ENCODE measurements around the gene TENT4A. TPM values are rescaled to one million over a fixed set of nuclear protein-coding genes. Genes with fewer than 3 reads are reported as not detected.
"Not testable (repeated sequence)": the region's sequence is repeated elsewhere in the genome, so short reads cannot be mapped to it uniquely, and the experiment has no call there.

TENT4A gene
- total RNA-seq, 1 donor from 2014 or later = 39.4 TPM

- intact Hi-C loops (cut with micrococcal nuclease) = loop anchor here (10.0 kb wide), 1 partner anchor 1092 kb away; the partner anchor contains the start of gene CFAP90
- Mint-ChIP-seq H3K27ac (no peak overlapping the region), H3K36me3 (ENCODE audit: low read depth) (peaks cover 4% of the 10 kb centered on the region)
Observed at GRCh38 chr5:6763191-6763590, 50.0 kb downstream of the TENT4A start.

GRCh38 chr5:6765612-6766525 lies 52.6 kb downstream of the TENT4A start:
- Mint-ChIP-seq H3K4me1 (ENCODE audit: low read depth) (peaks cover 5% of the 10 kb centered on the region), H3K4me3 (ENCODE audit: low read depth) (no peak overlapping the region), H3K36me3 (ENCODE audit: low read depth) (no peaks in the 10 kb centered on the region), H3K27ac (peak overlapping the region; percentile 17), H3K9me3 (no peaks in the 10 kb centered on the region), H3K27me3 (ENCODE audit: low read depth) (no peaks in the 10 kb centered on the region)
- intact Hi-C loops (cut with micrococcal nuclease) = loop anchor here (5.0 to 10.0 kb wide), 2 partner anchors 981 to 1089 kb away; partner anchors contain the start of gene CFAP90
- peak; percentile 69 for DNase-seq (ENCODE audit: low spot score)

More at GRCh38 chr5:6763191-6763590, 50.0 kb downstream of the TENT4A start:
- Mint-ChIP-seq H3K27me3 (ENCODE audit: low read depth) (no peaks in the 10 kb centered on the region), H3K4me3 (ENCODE audit: low read depth) (no peak overlapping the region), H3K4me1 (ENCODE audit: low read depth) (peaks cover 5% of the 10 kb centered on the region), H3K9me3 (no peaks in the 10 kb centered on the region)
- no peak for DNase-seq (ENCODE audit: low spot score)

DNA sequence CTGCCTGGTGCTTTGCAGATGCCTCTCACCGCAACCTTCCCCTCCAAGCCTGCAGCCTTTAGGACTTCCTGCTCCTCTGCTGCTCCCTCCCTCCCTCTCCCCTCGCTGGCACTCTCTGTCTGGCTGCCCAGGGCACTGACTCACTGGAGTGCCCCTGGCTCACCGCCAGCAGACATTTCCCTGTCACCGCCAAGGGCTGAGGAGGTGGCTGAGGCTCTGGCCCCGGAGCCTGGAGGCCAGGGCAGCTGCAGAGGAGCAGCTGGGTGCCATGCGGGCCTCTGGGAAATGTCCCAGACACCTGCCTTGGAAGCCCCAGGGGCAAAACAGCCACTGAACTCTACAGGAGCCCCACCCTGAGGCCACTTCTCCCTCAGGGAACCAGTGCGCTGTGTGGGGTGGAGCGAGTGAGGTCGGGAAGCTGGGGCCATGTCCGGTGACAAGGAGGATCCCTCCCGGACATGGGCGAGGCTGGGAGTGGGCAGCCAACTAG lies 53.4 kb downstream of the TENT4A start:
- Mint-ChIP-seq H3K27ac (no peak overlapping the region), H3K36me3 (ENCODE audit: low read depth) (no peaks in the 10 kb centered on the region), H3K4me1 (ENCODE audit: low read depth) (peaks cover 5% of the 10 kb centered on the region), H3K4me3 (ENCODE audit: low read depth) (no peak overlapping the region), H3K9me3 (no peaks in the 10 kb centered on the region), H3K27me3 (ENCODE audit: low read depth) (no peaks in the 10 kb centered on the region)
- intact Hi-C loops (cut with micrococcal nuclease) = loop anchor here (5.0 to 10.0 kb wide), 2 partner anchors 981 to 1088 kb away; partner anchors contain the start of gene CFAP90
- DNase-seq (ENCODE audit: low spot score) = peak; percentile 13

DNA sequence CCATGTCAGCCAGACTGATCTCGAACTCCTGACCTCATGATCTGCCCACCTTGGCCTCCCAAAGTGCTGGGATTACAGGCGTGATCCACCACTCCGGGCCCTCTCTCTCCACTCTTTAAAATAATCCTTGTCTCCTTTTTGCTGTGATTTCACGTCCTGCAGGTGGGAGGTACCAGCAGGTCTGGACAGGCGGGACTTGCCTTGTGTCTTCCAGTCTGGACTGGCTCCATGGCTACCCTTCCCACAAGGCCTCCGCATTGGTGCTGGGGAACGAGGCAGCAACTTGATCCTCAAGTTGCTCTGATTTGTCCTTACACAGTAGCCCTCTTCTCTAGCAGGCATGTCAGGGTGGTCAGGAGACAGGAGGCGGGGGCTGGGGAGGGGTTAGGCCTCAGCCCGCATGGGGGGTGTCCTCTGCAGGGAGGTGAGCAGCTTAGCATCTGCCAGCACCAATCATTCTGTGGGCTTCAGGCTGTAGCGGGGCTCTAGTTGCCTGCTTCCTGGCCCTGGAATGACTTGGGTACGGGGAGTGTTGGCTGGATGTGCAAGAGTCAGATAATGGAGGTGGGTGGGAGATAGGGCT lies 54.3 kb downstream of the TENT4A start:
- no peaks in the 10 kb centered on the region for H3K9me3 Mint-ChIP-seq
- H3K27ac Mint-ChIP-seq = no peak overlapping the region
- H3K36me3 Mint-ChIP-seq (ENCODE audit: low read depth) = no peaks in the 10 kb centered on the region
- no peak for DNase-seq (ENCODE audit: low spot score)
- intact Hi-C loops (cut with micrococcal nuclease) = loop anchor here (5.0 to 10.0 kb wide), 2 partner anchors 980 to 1087 kb away; partner anchors contain the start of gene CFAP90
- peaks cover 5% of the 10 kb centered on the region for H3K4me1 Mint-ChIP-seq (ENCODE audit: low read depth)
- H3K4me3 Mint-ChIP-seq (ENCODE audit: low read depth) = no peak overlapping the region
- no peaks in the 10 kb centered on the region for H3K27me3 Mint-ChIP-seq (ENCODE audit: low read depth)

GRCh38 chr5:6768590-6769230 lies 55.5 kb downstream of the TENT4A start:
- Mint-ChIP-seq H3K4me1 (ENCODE audit: low read depth) (peaks cover 5% of the 10 kb centered on the region), H3K27ac (no peak overlapping the region), H3K36me3 (ENCODE audit: low read depth) (no peaks in the 10 kb centered on the region), H3K4me3 (ENCODE audit: low read depth) (no peak overlapping the region), H3K9me3 (no peaks in the 10 kb centered on the region), H3K27me3 (ENCODE audit: low read depth) (no peaks in the 10 kb centered on the region)
- intact Hi-C loops (cut with micrococcal nuclease) = loop anchor here (5.0 to 10.0 kb wide), 2 partner anchors 979 to 1086 kb away; partner anchors contain the start of gene CFAP90
- no peak for DNase-seq (ENCODE audit: low spot score)

GRCh38 chr5:6770826-6771607 lies 57.8 kb downstream of the TENT4A start:
- H3K4me1 Mint-ChIP-seq (ENCODE audit: low read depth) = peaks cover 5% of the 10 kb centered on the region
- peaks cover 10% of the 10 kb centered on the region for H3K27me3 Mint-ChIP-seq (ENCODE audit: low read depth)
- H3K36me3 Mint-ChIP-seq (ENCODE audit: low read depth) = no peaks in the 10 kb centered on the region
- H3K4me3 Mint-ChIP-seq (ENCODE audit: low read depth) = no peak overlapping the region
- no peak overlapping the region for H3K27ac Mint-ChIP-seq
- DNase-seq (ENCODE audit: low spot score) = no peak
- intact Hi-C loops (cut with micrococcal nuclease) = no loop called here
- no peaks in the 10 kb centered on the region for H3K9me3 Mint-ChIP-seq

- Mint-ChIP-seq H3K27ac (no peak overlapping the region), H3K4me1 (ENCODE audit: low read depth) (peaks cover 5% of the 10 kb centered on the region), H3K36me3 (ENCODE audit: low read depth) (no peaks in the 10 kb centered on the region), H3K27me3 (ENCODE audit: low read depth) (peaks cover 14% of the 10 kb centered on the region), H3K9me3 (no peaks in the 10 kb centered on the region), H3K4me3 (ENCODE audit: low read depth) (no peak overlapping the region)
- DNase-seq (ENCODE audit: low spot score) = no peak
- intact Hi-C loops (cut with micrococcal nuclease) = no loop called here
Observed at GRCh38 chr5:6772886-6773285, 59.7 kb downstream of the TENT4A start.

DNA sequence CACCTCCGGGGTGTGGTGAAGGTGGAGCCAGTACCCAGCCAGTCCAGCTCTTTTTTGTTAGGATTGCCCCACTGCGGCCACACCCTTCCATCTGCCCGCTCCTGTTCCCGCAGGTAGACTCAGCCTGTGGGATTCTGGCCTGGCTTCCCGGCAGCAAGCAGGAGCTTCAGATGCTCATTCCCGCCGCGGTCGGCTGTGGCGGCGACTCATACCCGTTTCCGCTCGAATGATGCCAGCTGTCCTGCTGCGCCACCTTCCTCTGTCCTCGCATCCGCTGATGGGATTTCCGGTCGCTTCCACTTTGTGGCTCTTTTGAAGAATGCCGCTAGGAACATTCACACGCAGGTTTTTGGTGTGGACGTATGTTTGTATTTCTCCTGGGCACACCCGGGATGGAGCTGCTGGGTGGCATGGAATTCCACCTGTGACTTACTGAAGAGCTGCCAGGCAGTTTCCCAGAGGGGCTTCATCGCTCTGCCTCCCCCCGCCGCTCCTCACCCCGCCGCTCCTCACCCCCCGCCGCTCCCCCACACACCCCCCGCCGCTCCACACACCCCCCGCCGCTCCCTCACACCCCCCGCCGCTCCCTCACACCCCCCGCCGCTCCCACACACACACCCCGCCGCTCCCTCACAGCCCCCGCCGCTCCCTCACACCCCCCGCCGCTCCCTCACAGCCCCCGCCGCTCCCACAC lies 60.3 kb downstream of the TENT4A start:
- no peak for DNase-seq (ENCODE audit: low spot score)
- H3K4me1 Mint-ChIP-seq (ENCODE audit: low read depth) = peaks cover 5% of the 10 kb centered on the region
- no peaks in the 10 kb centered on the region for H3K9me3 Mint-ChIP-seq
- intact Hi-C loops (cut with micrococcal nuclease) = no loop called here
- no peaks in the 10 kb centered on the region for H3K36me3 Mint-ChIP-seq (ENCODE audit: low read depth)
- H3K27ac Mint-ChIP-seq = no peak overlapping the region
- H3K27me3 Mint-ChIP-seq (ENCODE audit: low read depth) = peaks cover 14% of the 10 kb centered on the region
- H3K4me3 Mint-ChIP-seq (ENCODE audit: low read depth) = no peak overlapping the region

- H3K4me3 Mint-ChIP-seq (ENCODE audit: low read depth); intact Hi-C loops (cut with micrococcal nuclease); H3K27ac Mint-ChIP-seq; DNase-seq (ENCODE audit: low spot score); H3K4me1 Mint-ChIP-seq (ENCODE audit: low read depth); H3K36me3 Mint-ChIP-seq (ENCODE audit: low read depth); H3K9me3 Mint-ChIP-seq: not testable (repeated sequence)
- peaks cover 14% of the 10 kb centered on the region for H3K27me3 Mint-ChIP-seq (ENCODE audit: low read depth)
Observed at GRCh38 chr5:6774207-6774606, 61.0 kb downstream of the TENT4A start.

DNA sequence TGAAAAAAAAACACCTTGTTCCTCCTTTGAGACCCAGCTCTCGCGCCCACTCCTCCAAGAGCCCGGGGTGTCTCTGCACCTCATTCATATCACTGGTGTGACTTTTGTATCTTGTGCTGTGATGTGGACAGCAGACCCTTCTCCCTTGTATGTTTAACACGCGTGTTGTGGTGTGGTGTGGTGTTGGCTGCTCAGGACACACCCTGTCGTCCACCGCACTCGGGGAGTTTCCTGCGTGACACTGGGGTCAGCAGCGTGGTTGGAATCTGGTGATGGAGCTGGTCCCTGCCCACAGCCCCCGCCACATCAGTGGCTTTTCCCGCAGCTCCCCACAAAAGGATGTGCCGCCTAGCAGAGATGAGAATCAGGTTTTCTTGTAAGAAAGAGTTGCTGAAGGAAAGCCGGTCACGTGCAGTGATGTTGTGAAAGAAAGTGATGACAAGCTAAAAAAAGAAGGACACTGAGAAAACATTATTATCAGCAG lies 61.5 kb downstream of the TENT4A start:
- Mint-ChIP-seq H3K36me3 (ENCODE audit: low read depth) (no peaks in the 10 kb centered on the region), H3K4me3 (ENCODE audit: low read depth) (no peak overlapping the region), H3K27ac (no peak overlapping the region), H3K4me1 (ENCODE audit: low read depth) (peaks cover 5% of the 10 kb centered on the region), H3K27me3 (ENCODE audit: low read depth) (peaks cover 14% of the 10 kb centered on the region), H3K9me3 (no peaks in the 10 kb centered on the region)
- DNase-seq (ENCODE audit: low spot score) = no peak
- intact Hi-C loops (cut with micrococcal nuclease) = no loop called here

DNA sequence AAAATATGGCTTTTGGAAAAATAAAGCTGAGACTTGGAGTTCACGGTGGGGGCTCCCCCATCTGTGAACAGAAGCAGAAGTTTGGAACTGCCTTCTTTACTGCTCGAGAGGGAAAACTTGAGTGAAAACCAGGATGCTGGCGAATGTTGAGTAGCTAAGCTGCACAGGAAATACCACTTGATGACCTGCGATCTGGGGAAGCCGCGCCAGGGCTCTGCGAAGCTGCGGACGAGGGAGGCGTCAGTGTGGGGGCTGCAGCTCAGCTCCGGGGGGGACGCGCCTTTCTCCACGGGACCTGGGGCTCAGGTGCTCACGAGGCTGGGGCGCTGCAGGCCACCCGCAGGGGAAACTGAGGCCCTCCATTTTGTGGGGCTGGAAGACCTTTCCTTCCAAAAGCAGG lies 62.3 kb downstream of the TENT4A start:
- Mint-ChIP-seq H3K4me3 (ENCODE audit: low read depth) (no peak overlapping the region), H3K27me3 (ENCODE audit: low read depth) (peaks cover 14% of the 10 kb centered on the region), H3K9me3 (no peaks in the 10 kb centered on the region), H3K4me1 (ENCODE audit: low read depth) (peaks cover 5% of the 10 kb centered on the region), H3K36me3 (ENCODE audit: low read depth) (no peaks in the 10 kb centered on the region), H3K27ac (no peak overlapping the region)
- DNase-seq (ENCODE audit: low spot score) = no peak
- intact Hi-C loops (cut with micrococcal nuclease) = no loop called here

Measured in activated T-helper 2 cell treated with anti-CD3 and anti-CD28 coated beads, Interferon-gamma antibody, Interleukin-2, Interleukin-4, amounts not matched to agents 10 μg/mL and 5 μg/mL and 100 μg/mL, durations not matched to agents 14 hours and 24 hours and 36 hours (primary cell).